Prostate gland (tissue), 2 donors: ENCODE data around the gene KAZN.

Experiments
- POLR2A ChIP-seq: fragments of 450-650 bp; IDR thresholded peaks from one replicate; pipeline ENCODE4 v1.6.1; 2016; ENCODE audit warnings: antibody characterized with exemption, mild to moderate bottlenecking
- POLR2AphosphoS5 ChIP-seq: sonication (generic); formaldehyde crosslinking; IDR thresholded peaks from one replicate; pipeline ENCODE4 v1.6.1; 2017; ENCODE audit warnings: antibody characterized with exemption
- TF ChIP-seq, protein P1 (sequence below), 4 experiments: fragments of 200-600 bp in 2 of 4; fragments of 450-650 bp in 2 of 4; sonication (generic) in 2 of 4; IDR thresholded peaks; 1 replicate in 3 of 4; 2 replicates in 1 of 4; pipeline ENCODE4 v1.5.1; 2016 to 2019; ENCODE audit warnings: antibody characterized with exemption in 4 of 4, mild to moderate bottlenecking in 2 of 4, moderate library complexity in 2 of 4

GRCh38 chr1:14682941-14683621 lies 84.6 kb downstream of the KAZN start:
- TF ChIP-seq POLR2A: no peak
- TF ChIP-seq, protein P1, sequence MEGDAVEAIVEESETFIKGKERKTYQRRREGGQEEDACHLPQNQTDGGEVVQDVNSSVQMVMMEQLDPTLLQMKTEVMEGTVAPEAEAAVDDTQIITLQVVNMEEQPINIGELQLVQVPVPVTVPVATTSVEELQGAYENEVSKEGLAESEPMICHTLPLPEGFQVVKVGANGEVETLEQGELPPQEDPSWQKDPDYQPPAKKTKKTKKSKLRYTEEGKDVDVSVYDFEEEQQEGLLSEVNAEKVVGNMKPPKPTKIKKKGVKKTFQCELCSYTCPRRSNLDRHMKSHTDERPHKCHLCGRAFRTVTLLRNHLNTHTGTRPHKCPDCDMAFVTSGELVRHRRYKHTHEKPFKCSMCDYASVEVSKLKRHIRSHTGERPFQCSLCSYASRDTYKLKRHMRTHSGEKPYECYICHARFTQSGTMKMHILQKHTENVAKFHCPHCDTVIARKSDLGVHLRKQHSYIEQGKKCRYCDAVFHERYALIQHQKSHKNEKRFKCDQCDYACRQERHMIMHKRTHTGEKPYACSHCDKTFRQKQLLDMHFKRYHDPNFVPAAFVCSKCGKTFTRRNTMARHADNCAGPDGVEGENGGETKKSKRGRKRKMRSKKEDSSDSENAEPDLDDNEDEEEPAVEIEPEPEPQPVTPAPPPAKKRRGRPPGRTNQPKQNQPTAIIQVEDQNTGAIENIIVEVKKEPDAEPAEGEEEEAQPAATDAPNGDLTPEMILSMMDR (IDR thresholded peaks at IDR 0.05): no peak
- TF ChIP-seq POLR2AphosphoS5: no peak
